H1 (cell line): ENCODE data around the gene XKR8. TPM values are rescaled to one million over a fixed set of nuclear protein-coding genes. Genes with fewer than 3 reads are reported as not detected.

ENCODE experiments used
- CTCF ChIA-PET: fragments of 300-600 bp; sonication (Branson Sonifier 250); formaldehyde crosslinking; loops from one replicate; lab custom pipeline; 2021; ENCODE audit not compliant: partially characterized antibody; lab: Charles Lee
- POLR2A ChIA-PET: fragments of 300-600 bp; sonication (Branson Sonifier 250); formaldehyde crosslinking; loops from one replicate; lab custom pipeline; 2021; ENCODE audit warnings: inconsistent platforms; ENCODE audit not compliant: partially characterized antibody; lab: Charles Lee
- DNase-seq, 2 experiments: peaks; one replicate each; pipeline versions ENCODE4 v3.0.0 to v3.0.0-alpha.2; 2010 to 2022; ENCODE audit warnings: low spot score in 2 of 2, low read depth in 1 of 2, mixed read lengths in 1 of 2
- FAIRE-seq: peaks from 2 replicates; lab custom pipeline; 2011; peaks lifted over from hg19 to GRCh38; lab: Jason Lieb, UNC
- H2AFZ ChIP-seq: 2 replicates; pipeline ENCODE4 v1.8.1; 2012; ENCODE audit warnings: low read length, inconsistent platforms
- H2AK5ac ChIP-seq: 2 replicates; pipeline ENCODE4 v1.6.1; 2013; ENCODE audit warnings: low read depth, low read length
- H2BK120ac ChIP-seq: replicated peaks from 2 replicates; pipeline ENCODE3; 2013; ENCODE audit warnings: low read depth, low read length, inconsistent platforms
- H2BK12ac ChIP-seq: 2 replicates; pipeline ENCODE4 v1.6.1; 2013; ENCODE audit warnings: low read depth, low read length
- H2BK15ac ChIP-seq: 2 replicates; pipeline ENCODE4 v1.6.1; 2013; ENCODE audit warnings: low read length
- H2BK20ac ChIP-seq: 2 replicates; pipeline ENCODE4 v1.6.1; 2013; ENCODE audit warnings: low read length
- H2BK5ac ChIP-seq: 2 replicates; pipeline ENCODE4 v1.6.1; 2013; ENCODE audit warnings: low read depth, low read length
- H3K14ac ChIP-seq: 2 replicates; pipeline ENCODE4 v1.6.1; 2013; ENCODE audit warnings: inconsistent platforms; ENCODE audit not compliant: insufficient read length
- H3K18ac ChIP-seq: 2 replicates; pipeline ENCODE4 v1.6.1; 2013; ENCODE audit warnings: low read length; ENCODE audit errors: extremely low read depth
- H3K23ac ChIP-seq: 2 replicates; pipeline ENCODE4 v1.6.1; 2013; ENCODE audit warnings: inconsistent platforms; ENCODE audit not compliant: insufficient read length
- H3K23me2 ChIP-seq: 2 replicates; pipeline ENCODE4 v1.6.1; 2013; ENCODE audit warnings: low read depth, low read length
- H3K27ac ChIP-seq: 2 replicates; pipeline ENCODE4 v1.6.1; 2011; ENCODE audit warnings: low read depth, low read length, inconsistent platforms
- H3K27me3 ChIP-seq, 4 experiments: replicated peaks in 1 of 4; 1 replicate in 1 of 4; 2 replicates in 3 of 4; pipeline versions ENCODE4 v1.6.1 to v1.8.1; 2011 to 2013; ENCODE audit warnings: low read length in 3 of 4, mild to moderate bottlenecking in 3 of 4, inconsistent platforms in 2 of 4, mixed read lengths in 2 of 4, moderate library complexity in 1 of 4; ENCODE audit not compliant: control insufficient read depth in 3 of 4, insufficient read depth in 3 of 4; ENCODE audit errors: extremely low read depth in 1 of 4
- H3K36me3 ChIP-seq, 4 experiments: 2 replicates each; pipeline versions ENCODE4 v1.6.1 to v1.8.1; 2011 to 2013; ENCODE audit warnings: mild to moderate bottlenecking in 4 of 4, low read length in 3 of 4, moderate library complexity in 2 of 4, control low read depth in 1 of 4, inconsistent platforms in 1 of 4; ENCODE audit not compliant: insufficient read depth in 4 of 4, control insufficient read depth in 2 of 4
- H3K4ac ChIP-seq: replicated peaks from 2 replicates; pipeline ENCODE3; 2013; ENCODE audit warnings: low read length, low read depth, mixed read lengths, inconsistent platforms; ENCODE audit not compliant: insufficient read length
- H3K4me1 ChIP-seq, 4 experiments: replicated peaks in 1 of 4; 1 replicate in 1 of 4; 2 replicates in 3 of 4; pipeline versions ENCODE4 v1.6.1 to v1.8.1; 2011 to 2013; ENCODE audit warnings: low read length in 3 of 4, inconsistent platforms in 2 of 4, mixed read lengths in 1 of 4; ENCODE audit not compliant: insufficient read depth in 4 of 4, control insufficient read depth in 3 of 4
- H3K4me2 ChIP-seq, 2 experiments: 2 replicates each; pipeline versions ENCODE4 v1.6.1 to v1.8.1; 2011 to 2013; ENCODE audit warnings: low read depth in 2 of 2, low read length in 2 of 2, control low read depth in 1 of 2, inconsistent platforms in 1 of 2, mild to moderate bottlenecking in 1 of 2; ENCODE audit not compliant: insufficient read depth in 1 of 2
- H3K4me3 ChIP-seq, 4 experiments: fragments of 200-600, 300-600 bp in 1 of 4; sonication (generic), shearing (Covaris generic), sonication (Bioruptor Twin) in 1 of 4; 2 replicates each; pipeline versions ENCODE4 v1.5.1 to v1.8.1; 2011 to 2016; ENCODE audit warnings: low read length in 4 of 4, low read depth in 3 of 4, control low read depth in 2 of 4, inconsistent platforms in 2 of 4, mild to moderate bottlenecking in 2 of 4, mixed read lengths in 1 of 4, moderate library complexity in 1 of 4; ENCODE audit not compliant: insufficient read depth in 2 of 4; ENCODE audit errors: extremely low read depth in 1 of 4
- H3K56ac ChIP-seq: replicated peaks from 2 replicates; pipeline ENCODE3; 2013; ENCODE audit warnings: low read depth, mild to moderate bottlenecking, mixed read lengths, low read length, inconsistent platforms; ENCODE audit not compliant: insufficient read length
- H3K79me1 ChIP-seq: 2 replicates; pipeline ENCODE4 v1.6.1; 2013; ENCODE audit warnings: low read depth, low read length, control low read depth
- H3K79me2 ChIP-seq, 2 experiments: 2 replicates each; pipeline versions ENCODE4 v1.6.1 to v1.8.1; 2012 to 2013; ENCODE audit warnings: low read length in 2 of 2, mild to moderate bottlenecking in 2 of 2, inconsistent platforms in 1 of 2; ENCODE audit not compliant: insufficient read depth in 2 of 2, control insufficient read depth in 1 of 2
- H3K9ac ChIP-seq, 4 experiments: replicated peaks in 1 of 4; 1 replicate in 1 of 4; 2 replicates in 3 of 4; pipeline versions ENCODE4 v1.6.1 to v1.8.1; 2011 to 2013; ENCODE audit warnings: low read depth in 3 of 4, low read length in 3 of 4, control low read depth in 2 of 4, mild to moderate bottlenecking in 2 of 4, moderate library complexity in 2 of 4, inconsistent platforms in 1 of 4; ENCODE audit errors: extremely low read depth in 1 of 4
- H3K9me3 ChIP-seq, 2 experiments: 2 replicates each; pipeline versions ENCODE4 v1.6.1 to v1.8.1; 2012 to 2013; ENCODE audit warnings: mild to moderate bottlenecking in 2 of 2, moderate library complexity in 2 of 2, control low read depth in 1 of 2, inconsistent platforms in 1 of 2, low read depth in 1 of 2, low read length in 1 of 2, mixed read lengths in 1 of 2; ENCODE audit not compliant: insufficient read depth in 2 of 2
- H4K20me1 ChIP-seq, 2 experiments: replicated peaks in 1 of 2; 2 replicates each; pipeline versions ENCODE3 to v1.8.1; 2011 to 2013; ENCODE audit warnings: inconsistent platforms in 2 of 2, low read length in 2 of 2, mild to moderate bottlenecking in 1 of 2; ENCODE audit not compliant: insufficient read depth in 2 of 2, control insufficient read depth in 1 of 2
- H4K5ac ChIP-seq: 2 replicates; pipeline ENCODE4 v1.6.1; 2013; ENCODE audit warnings: low read length, low read depth, mixed read lengths, inconsistent platforms; ENCODE audit not compliant: insufficient read length
- H4K8ac ChIP-seq: 2 replicates; pipeline ENCODE4 v1.8.0; 2013; ENCODE audit warnings: mild to moderate bottlenecking, moderate library complexity, low read length, inconsistent platforms; ENCODE audit not compliant: insufficient read depth; ENCODE audit errors: extremely low read depth
- H4K91ac ChIP-seq: replicated peaks from 2 replicates; pipeline ENCODE3; 2013; ENCODE audit warnings: low read length, mixed read lengths, inconsistent platforms; ENCODE audit not compliant: insufficient read length
- CEBPB ChIP-seq: IDR thresholded peaks from 2 replicates; pipeline ENCODE4 v1.6.1; 2012; ENCODE audit warnings: low read depth, low read length
- JUND ChIP-seq: IDR thresholded peaks from 2 replicates; pipeline ENCODE4 v1.6.1; 2011; ENCODE audit warnings: mild to moderate bottlenecking, improper control_type of control experiment, low read length
- MAFK ChIP-seq: IDR thresholded peaks from 2 replicates; pipeline ENCODE4 v1.6.1; 2012; ENCODE audit warnings: low read depth, mild to moderate bottlenecking, improper control_type of control experiment, low read length
- NRF1 ChIP-seq: IDR thresholded peaks from 2 replicates; pipeline ENCODE4 v1.6.1; 2011; ENCODE audit warnings: mild to moderate bottlenecking, low read depth, low read length, improper control_type of control experiment
- WGBS, 2 experiments: shearing (Covaris generic) in 1 of 2; methylation state at CpG; one replicate each; pipeline versions ENCODE4 v1.1.6 to v1.1.7; 2013 to 2015; ENCODE audit warnings: low lambda C conversion rate in 2 of 2, mixed read lengths in 2 of 2, inconsistent platforms in 1 of 2, low coverage in 1 of 2, missing lambda C conversion rate in 1 of 2; ENCODE audit not compliant: insufficient replicate concordance in 2 of 2, insufficient coverage in 1 of 2, insufficient read length in 1 of 2; ENCODE audit errors: extremely low coverage in 1 of 2, missing lambda C conversion rate in 1 of 2; 5-methylcytosine and 5-hydroxymethylcytosine counted together
- polyA plus RNA-seq, 7 experiments: library from polyadenylated mRNA; depleted of rRNA in 3 of 7; stranded (reverse) in 5 of 7; unstranded in 2 of 7; fragments of >200 nt in 5 of 7; fragments of 200-250 nt in 2 of 7; gene quantifications; 1 replicate in 5 of 7; 2 replicates in 1 of 7; 4 replicates in 1 of 7; pipeline versions ENCODE4 v1.2.1 to v1.2.3, GENCODE V29; 2011 to 2013; ENCODE audit warnings: missing spikeins in 2 of 7, mixed read lengths in 2 of 7
- total RNA-seq: library from RNA; stranded (reverse); fragmentation: NEBNext Ultra II Directional; extraction: Animal tissue kit (Norgen Biotek cat#: 25700); gene quantifications from 2 replicates; pipeline ENCODE4 v1.2.1, GENCODE V29; 2021

The XKR8 gene
- total and polyA plus RNA-seq, 2 of the 8 experiments (the other 6 are each of a cell fraction or from before 2014, with no cell fraction given) = 14.2 to 16.3 TPM

- Histone ChIP-seq H2BK120ac (no peak overlapping the region), H2AK5ac (no peak overlapping the region), H3K27me3 (no peaks in the 10 kb centered on the region), H3K9me3 (no peaks in the 10 kb centered on the region), H3K4me3 (no peak overlapping the region), H3K79me1 (no peaks in the 10 kb centered on the region), H3K23me2 (no peaks in the 10 kb centered on the region), H3K27ac (no peak overlapping the region), H3K23ac (no peak overlapping the region), H4K20me1 (no peaks in the 10 kb centered on the region), H4K5ac (no peak overlapping the region), H3K36me3 (peaks cover 0 to 19% (median 4%) of the 10 kb centered on the region in 4 experiments; a peak in 4 of 8 replicates), H3K4me1 (no peaks in the 10 kb centered on the region), H3K79me2 (no peaks in the 10 kb centered on the region), H3K9ac (no peak overlapping the region), H4K8ac (no peak overlapping the region), H3K14ac (no peak overlapping the region), H4K91ac (no peak overlapping the region), H3K4me2 (no peak overlapping the region), H2BK12ac (no peak overlapping the region), H2AFZ (no peak overlapping the region), H2BK5ac (no peak overlapping the region), H3K18ac (no peak overlapping the region), H3K56ac (no peak overlapping the region), H2BK15ac (no peak overlapping the region), H3K4ac (no peak overlapping the region), H2BK20ac (no peak overlapping the region)
- DNase-seq = no peak
- ChIA-PET CTCF (interaction anchor here (1.3 to 2.9 kb wide), 7 partner anchors 8 to 119 kb away, joined by 3 to 17 read pairs (median 5); partner anchors contain the start of gene XKR8), POLR2A (interaction anchor here (0.5 to 1.6 kb wide), 5 partner anchors 9 to 965 kb away, joined by 3 to 4 read pairs (median 3); partner anchors contain the start of gene PPP1R8)
- TF ChIP-seq MAFK = no peak
- TF ChIP-seq JUND = no peak
- no peak for TF ChIP-seq NRF1
- no peak for TF ChIP-seq CEBPB
- WGBS, 2 experiments = 77% methylated on average over 4 of the region's 4 CpGs; no CpG with 5 or more reads in 1 of the 2 experiments
- no peak for FAIRE-seq
Measured at GRCh38 chr1:27972141-27972540, 12.4 kb downstream of the XKR8 start.
